VCaP (cell line): ENCODE results near the gene CD226.

ENCODE experiments used
- H3K27ac ChIP-seq: fragments of 450-650 bp; 2 replicates; pipeline ENCODE4 v1.5.1; 2017
- CTCF ChIP-seq: fragments of 450-650 bp; conservative IDR thresholded peaks from 2 replicates; pipeline ENCODE4 v1.5.1; 2017; ENCODE audit warnings: mild to moderate bottlenecking, moderate library complexity

The CD226 gene

GRCh38 chr18:69969491-69969890 is 21.8 kb upstream of the CD226 start:
- H3K27ac ChIP-seq, result no peak overlapping the region
- TF ChIP-seq CTCF, result no peak

GRCh38 chr18:69968039-69968438 is 20.4 kb upstream of the CD226 start:
- no peak overlapping the region for H3K27ac ChIP-seq
- TF ChIP-seq CTCF, result no peak

- H3K27ac ChIP-seq, result no peak overlapping the region
- no peak for TF ChIP-seq CTCF
Measured at GRCh38 chr18:69963196-69963595, 15.5 kb upstream of the CD226 start.

- TF ChIP-seq CTCF, result no peak
- H3K27ac ChIP-seq, result no peak overlapping the region
Measured at GRCh38 chr18:69961718-69962117, 14.0 kb upstream of the CD226 start.

GRCh38 chr18:69958422-69958821 is 10.7 kb upstream of the CD226 start:
- TF ChIP-seq CTCF, result no peak
- H3K27ac ChIP-seq, result no peak overlapping the region

GRCh38 chr18:69957747-69958146 is 10.1 kb upstream of the CD226 start:
- no peak for TF ChIP-seq CTCF
- no peak overlapping the region for H3K27ac ChIP-seq

- no peak overlapping the region for H3K27ac ChIP-seq
- TF ChIP-seq CTCF, result no peak
Measured at GRCh38 chr18:69956665-69957620, 9.3 kb upstream of the CD226 start.
